Measurements from ENCODE around the gene CNTN1. TPM values are rescaled to one million over a fixed set of nuclear protein-coding genes. Genes with fewer than 3 reads are reported as not detected.

CNTN1 gene
- polyA plus RNA-seq, 1 donor (not counting 4 experiments of a cell fraction or from before 2014, with no cell fraction given), result 19.0 TPM

GRCh38 chr12:40648519-40648918 is 43.7 kb upstream of the CNTN1 start:
- dilution Hi-C loops (cut with MboI; ENCODE audit: extremely low pct_ligation_motif_present, low sequenced_read_pairs), result no loop called here
- no peak for FAIRE-seq
- H3K4me2 ChIP-seq (ENCODE audit: control insufficient read depth, extremely low read depth, insufficient read depth, low read depth, low read length), result no peak overlapping the region

GRCh38 chr12:40650038-40650704 is 42.1 kb upstream of the CNTN1 start:
- no peak overlapping the region for H2AFZ ChIP-seq (ENCODE audit: control insufficient read depth, low read length)
- no peaks in the 10 kb centered on the region for H3K9me1 ChIP-seq (ENCODE audit: control insufficient read depth, extremely low read depth, insufficient read depth, low read length)
- DNase-seq (ENCODE audit: low read depth, low spot score) (no peak), FAIRE-seq (no peak)
- H3K9ac ChIP-seq (ENCODE audit: control insufficient read depth, extremely low read depth, insufficient read depth, low read length), result no peak overlapping the region
- TF ChIP-seq EZH2 (IDR thresholded peaks at IDR 0.05; ENCODE audit: low read length) (no peak), CTCF (optimal IDR thresholded peaks at IDR 0.05 in 1 of 3, IDR thresholded peaks at IDR 0.05 in 1 of 3, conservative IDR thresholded peaks at IDR 0.05 in 1 of 3; ENCODE audit: extremely low read depth in 1 of 3, insufficient read depth in 2 of 3, low read length in 3 of 3) (no peak)
- no peak overlapping the region for H3K4me2 ChIP-seq (ENCODE audit: control insufficient read depth, extremely low read depth, insufficient read depth, low read depth, low read length)
- no peaks in the 10 kb centered on the region for H4K20me1 ChIP-seq (ENCODE audit: control insufficient read depth, extremely low read depth, insufficient read depth, low read length)
- no peak overlapping the region for H3K27ac ChIP-seq (ENCODE audit: control insufficient read depth, insufficient read depth, low read length)
- H3K9me3 ChIP-seq (ENCODE audit: control insufficient read depth, low read depth, low read length), result no peaks in the 10 kb centered on the region
- H3K79me2 ChIP-seq (ENCODE audit: control insufficient read depth, insufficient read depth, low read length), result no peaks in the 10 kb centered on the region
- H3K4me1 ChIP-seq (ENCODE audit: control insufficient read depth, extremely low read depth, insufficient read depth, low read length), result peaks cover 8% of the 10 kb centered on the region
- H3K36me3 ChIP-seq (ENCODE audit: control insufficient read depth in 2 of 2, extremely low read depth in 1 of 2, insufficient read depth in 2 of 2, low read length in 2 of 2), result no peaks in the 10 kb centered on the region
- no peak overlapping the region for H3K4me3 ChIP-seq (ENCODE audit: control insufficient read depth in 2 of 3, extremely low read depth in 1 of 3, insufficient read depth in 2 of 3, low read depth in 1 of 3, low read length in 3 of 3)
- H3K27me3 ChIP-seq (ENCODE audit: control insufficient read depth, extremely low read depth, insufficient read depth, low read length), result no peaks in the 10 kb centered on the region
- dilution Hi-C loops (cut with MboI; ENCODE audit: extremely low pct_ligation_motif_present, low sequenced_read_pairs), result no loop called here

More at GRCh38 chr12:40648519-40648918, 43.7 kb upstream of the CNTN1 start:
- H3K27me3 ChIP-seq (ENCODE audit: control insufficient read depth, extremely low read depth, insufficient read depth, low read length), result no peaks in the 10 kb centered on the region
- H3K36me3 ChIP-seq (ENCODE audit: control insufficient read depth in 2 of 2, extremely low read depth in 1 of 2, insufficient read depth in 2 of 2, low read length in 2 of 2), result no peaks in the 10 kb centered on the region
- H3K4me3 ChIP-seq (ENCODE audit: control insufficient read depth in 2 of 3, extremely low read depth in 1 of 3, insufficient read depth in 2 of 3, low read depth in 1 of 3, low read length in 3 of 3), result no peak overlapping the region
- H3K27ac ChIP-seq (ENCODE audit: control insufficient read depth, insufficient read depth, low read length), result no peak overlapping the region
- no peaks in the 10 kb centered on the region for H3K9me1 ChIP-seq (ENCODE audit: control insufficient read depth, extremely low read depth, insufficient read depth, low read length)
- no peaks in the 10 kb centered on the region for H4K20me1 ChIP-seq (ENCODE audit: control insufficient read depth, extremely low read depth, insufficient read depth, low read length)
- no peaks in the 10 kb centered on the region for H3K79me2 ChIP-seq (ENCODE audit: control insufficient read depth, insufficient read depth, low read length)
- no peak for DNase-seq (ENCODE audit: low read depth, low spot score)
- H2AFZ ChIP-seq (ENCODE audit: control insufficient read depth, low read length), result no peak overlapping the region
- H3K9ac ChIP-seq (ENCODE audit: control insufficient read depth, extremely low read depth, insufficient read depth, low read length), result no peak overlapping the region
- no peak for TF ChIP-seq EZH2 (IDR thresholded peaks at IDR 0.05; ENCODE audit: low read length)
- peaks cover 8% of the 10 kb centered on the region for H3K4me1 ChIP-seq (ENCODE audit: control insufficient read depth, extremely low read depth, insufficient read depth, low read length)
- no peaks in the 10 kb centered on the region for H3K9me3 ChIP-seq (ENCODE audit: control insufficient read depth, low read depth, low read length)

- no peak overlapping the region for H2AFZ ChIP-seq (ENCODE audit: control insufficient read depth, low read length)
- H3K9ac ChIP-seq (ENCODE audit: control insufficient read depth, extremely low read depth, insufficient read depth, low read length), result no peak overlapping the region
- TF ChIP-seq CTCF (optimal IDR thresholded peaks at IDR 0.05 in 1 of 3, IDR thresholded peaks at IDR 0.05 in 1 of 3, conservative IDR thresholded peaks at IDR 0.05 in 1 of 3; ENCODE audit: extremely low read depth in 1 of 3, insufficient read depth in 2 of 3, low read length in 3 of 3) (no peak), EZH2 (IDR thresholded peaks at IDR 0.05; ENCODE audit: low read length) (no peak)
- no peak overlapping the region for H3K4me3 ChIP-seq (ENCODE audit: control insufficient read depth in 2 of 3, extremely low read depth in 1 of 3, insufficient read depth in 2 of 3, low read depth in 1 of 3, low read length in 3 of 3)
- no peaks in the 10 kb centered on the region for H3K9me3 ChIP-seq (ENCODE audit: control insufficient read depth, low read depth, low read length)
- no peak overlapping the region for H3K27ac ChIP-seq (ENCODE audit: control insufficient read depth, insufficient read depth, low read length)
- no peaks in the 10 kb centered on the region for H3K79me2 ChIP-seq (ENCODE audit: control insufficient read depth, insufficient read depth, low read length)
- no peaks in the 10 kb centered on the region for H3K27me3 ChIP-seq (ENCODE audit: control insufficient read depth, extremely low read depth, insufficient read depth, low read length)
- no peak overlapping the region for H3K4me2 ChIP-seq (ENCODE audit: control insufficient read depth, extremely low read depth, insufficient read depth, low read depth, low read length)
- no peaks in the 10 kb centered on the region for H3K36me3 ChIP-seq (ENCODE audit: control insufficient read depth in 2 of 2, extremely low read depth in 1 of 2, insufficient read depth in 2 of 2, low read length in 2 of 2)
- no peaks in the 10 kb centered on the region for H3K9me1 ChIP-seq (ENCODE audit: control insufficient read depth, extremely low read depth, insufficient read depth, low read length)
- dilution Hi-C loops (cut with MboI; ENCODE audit: extremely low pct_ligation_motif_present, low sequenced_read_pairs), result no loop called here
- H4K20me1 ChIP-seq (ENCODE audit: control insufficient read depth, extremely low read depth, insufficient read depth, low read length), result no peaks in the 10 kb centered on the region
- FAIRE-seq, result no peak
- H3K4me1 ChIP-seq (ENCODE audit: control insufficient read depth, extremely low read depth, insufficient read depth, low read length), result no peaks in the 10 kb centered on the region
- no peak for DNase-seq (ENCODE audit: low read depth, low spot score)
These were observed 36.8 kb upstream of the CNTN1 start for GRCh38 chr12:40655451-40655850.

All from keratinocyte (primary cell).